NT2/D1 (cell line): ENCODE measurements around the gene LTB4R.

Source experiments
- DNase-seq: peaks from one replicate; pipeline ENCODE4 v3.0.0-alpha.2; 2011; ENCODE audit warnings: low read depth, low spot score
- H3K27me3 ChIP-seq: 2 replicates; pipeline ENCODE4 v1.6.0; 2011; ENCODE audit warnings: mild to moderate bottlenecking; ENCODE audit not compliant: insufficient read length, insufficient read depth
- H3K36me3 ChIP-seq: 2 replicates; pipeline ENCODE4 v1.6.1; 2011; ENCODE audit warnings: mild to moderate bottlenecking, low read length, mixed read lengths; ENCODE audit not compliant: insufficient read depth, insufficient read length
- H3K4me1 ChIP-seq: 2 replicates; pipeline ENCODE4 v1.5.1; 2011; ENCODE audit not compliant: insufficient read depth, insufficient read length
- H3K4me3 ChIP-seq: 2 replicates; pipeline ENCODE4 v1.5.1; 2011; ENCODE audit warnings: low read depth; ENCODE audit not compliant: insufficient read length
- H3K9ac ChIP-seq: 2 replicates; pipeline ENCODE4 v1.6.0; 2011; ENCODE audit warnings: low read depth; ENCODE audit not compliant: insufficient read length
- H3K9me3 ChIP-seq: 2 replicates; pipeline ENCODE4 v1.5.1; 2011; ENCODE audit warnings: mild to moderate bottlenecking, low read length; ENCODE audit not compliant: insufficient read depth
- SUZ12 ChIP-seq: IDR thresholded peaks from 2 replicates; pipeline ENCODE4 v1.6.1; 2011; ENCODE audit not compliant: insufficient read length, insufficient read depth; ENCODE audit errors: extremely low read depth
- YY1 ChIP-seq: IDR thresholded peaks from 2 replicates; pipeline ENCODE4 v1.6.1; 2011; ENCODE audit not compliant: insufficient read length, insufficient read depth
- ZNF274 ChIP-seq: IDR thresholded peaks from 2 replicates; pipeline ENCODE4 v1.6.1; 2011; ENCODE audit warnings: mild to moderate bottlenecking, low read depth, low read length

Gene LTB4R

DNA sequence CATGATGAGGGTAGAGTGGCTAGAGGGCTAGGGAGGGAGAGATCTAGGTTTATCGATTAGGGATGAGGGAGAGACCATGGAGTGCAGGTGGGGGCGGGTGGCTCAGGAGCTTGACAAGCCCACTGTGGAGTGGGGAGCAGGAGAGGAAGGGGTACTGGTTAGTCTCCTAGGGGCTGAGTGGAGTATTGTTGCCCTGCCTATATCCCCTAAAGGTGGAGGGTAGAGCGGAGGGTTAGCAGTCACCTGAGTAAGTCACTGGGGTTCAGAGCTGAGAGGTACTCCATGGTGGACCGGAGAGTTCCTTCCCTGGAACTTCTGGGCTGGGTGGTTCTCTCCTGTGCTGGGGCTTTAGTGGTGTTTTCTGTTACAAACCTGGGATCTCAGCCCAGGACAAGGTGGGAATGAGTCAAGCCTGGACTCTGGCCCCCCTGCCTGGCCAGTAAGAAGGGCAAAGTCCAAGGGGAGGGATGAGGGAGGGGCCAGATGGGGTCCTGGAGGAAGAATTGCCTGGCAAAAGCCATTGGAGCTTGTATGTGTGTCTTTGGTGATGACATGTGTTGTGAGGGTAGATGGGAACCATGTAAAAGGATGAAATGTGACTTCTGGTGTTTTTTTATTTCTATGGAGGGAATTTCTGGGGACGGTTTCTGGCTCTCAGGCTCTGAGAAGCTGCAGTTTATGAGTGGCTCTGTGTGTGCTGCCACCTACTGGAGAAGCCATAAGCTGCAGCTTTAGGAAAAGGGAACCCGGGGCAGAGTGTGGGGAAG is 3.5 kb upstream of the LTB4R start, which contains the start of gene CIDEB:
Gene CIDEB, minus strand, starts transcription at position 403 of the 767 bp plus-strand sequence. Its CDS starts 119 bp downstream, at position 284.
- H3K9me3 ChIP-seq, result no peaks in the 10 kb centered on the region
- TF ChIP-seq YY1 (no peak), SUZ12 (no peak)

DNA sequence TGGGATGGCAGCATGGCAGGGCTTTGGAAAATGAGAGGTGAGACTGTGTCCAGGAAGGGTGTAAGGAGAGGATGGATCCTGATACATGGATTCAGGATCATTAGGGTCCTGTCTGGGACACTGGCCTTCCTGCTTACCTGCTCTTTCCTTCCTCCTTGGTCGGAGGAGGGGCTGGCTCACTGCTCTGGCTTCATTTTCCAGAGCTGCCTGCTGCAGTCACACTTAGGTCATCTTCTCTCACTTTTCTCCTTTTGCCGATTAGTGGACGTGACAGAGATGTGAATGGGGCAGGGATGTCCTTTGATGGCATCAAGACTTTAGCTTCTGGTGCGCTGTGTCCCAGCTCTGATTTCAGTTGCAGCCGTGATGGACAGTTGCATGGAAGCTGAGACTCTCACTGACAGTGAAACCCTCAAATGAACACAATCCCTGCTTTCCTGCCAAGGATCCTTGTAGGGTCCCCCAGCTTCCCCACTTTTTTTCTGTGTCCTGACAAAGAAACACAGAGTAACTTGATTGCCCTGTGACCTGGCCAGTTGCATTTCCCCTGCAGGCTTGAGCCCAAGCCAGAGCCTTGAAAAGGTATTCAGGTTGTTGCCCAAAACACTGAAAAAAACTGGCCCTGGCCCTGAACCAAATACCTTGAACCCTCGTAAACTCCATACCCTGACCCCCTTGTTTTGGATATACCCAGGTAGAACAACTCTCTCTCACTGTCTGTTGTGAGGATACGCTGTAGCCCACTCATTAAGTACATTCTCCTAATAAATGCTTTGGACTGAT is 2.8 kb upstream of the LTB4R start:
- Histone ChIP-seq H3K4me3 (no peak overlapping the region), H3K27me3 (no peaks in the 10 kb centered on the region), H3K9ac (no peak overlapping the region), H3K36me3 (peaks cover 91% of the 10 kb centered on the region), H3K4me1 (peaks cover 4% of the 10 kb centered on the region), H3K9me3 (no peaks in the 10 kb centered on the region)
- DNase-seq, result no peak
- TF ChIP-seq ZNF274 (no peak), SUZ12 (no peak), YY1 (no peak)

More for the DNA sequence above, 3.5 kb upstream of the LTB4R start, which contains the start of gene CIDEB:
- Histone ChIP-seq H3K9ac (no peak within 1 kb of the TSS), H3K27me3 (no peaks in the 10 kb centered on the region), H3K36me3 (peaks cover 93% of the 10 kb centered on the region), H3K4me3 (no peak within 1 kb of the TSS), H3K4me1 (peaks cover 4% of the 10 kb centered on the region)
- no peak for DNase-seq

DNA sequence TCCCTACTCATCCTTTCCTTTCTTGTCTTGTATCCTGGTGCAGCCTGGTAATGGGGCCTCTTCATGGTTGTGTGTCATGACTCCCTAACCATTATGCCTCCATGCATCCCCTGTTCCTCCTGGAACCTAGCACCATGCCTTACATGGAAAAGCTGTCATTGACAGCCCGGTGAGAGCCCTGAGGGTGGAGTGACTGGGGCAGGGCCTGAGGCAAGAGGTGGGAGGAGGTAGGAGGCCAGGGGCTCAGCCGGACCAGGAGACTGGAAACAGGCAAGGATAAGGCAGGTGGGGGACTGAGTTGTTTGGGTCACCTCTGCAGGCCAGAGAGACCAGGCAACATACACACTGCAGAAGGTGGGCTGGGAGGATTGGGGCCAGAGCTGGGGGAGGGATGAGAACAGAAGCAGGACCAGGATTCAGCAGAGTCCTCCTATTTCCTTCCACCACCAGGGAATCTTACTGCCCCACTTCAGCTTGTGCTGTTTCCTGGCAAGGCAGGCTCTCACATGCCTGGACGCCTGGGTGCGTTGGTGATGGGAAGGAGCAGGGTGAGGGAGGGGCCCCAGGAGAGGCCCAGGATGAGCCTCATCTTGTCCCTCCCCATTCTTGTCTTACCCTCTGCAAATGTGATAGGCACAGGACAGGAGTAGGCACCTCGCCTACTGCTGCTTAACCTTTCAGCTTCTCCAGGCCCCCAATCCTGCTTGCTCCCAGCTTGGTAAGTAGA is 1.6 kb upstream of the LTB4R start, which contains the start of gene LTB4R2:
Gene LTB4R2, plus strand, starts transcription at position 603 of the 727 bp plus-strand sequence. CDS start 525 bp downstream, outside the sequence.
- H3K4me3 ChIP-seq, result no peak within 1 kb of the TSS
- no peak for DNase-seq
- H3K9me3 ChIP-seq, result no peaks in the 10 kb centered on the region
- no peak within 1 kb of the TSS for H3K9ac ChIP-seq
- TF ChIP-seq SUZ12 (no peak), ZNF274 (no peak), YY1 (no peak)
- peaks cover 4% of the 10 kb centered on the region for H3K4me1 ChIP-seq
- peaks cover 79% of the 10 kb centered on the region for H3K36me3 ChIP-seq
- H3K27me3 ChIP-seq, result no peaks in the 10 kb centered on the region

DNA sequence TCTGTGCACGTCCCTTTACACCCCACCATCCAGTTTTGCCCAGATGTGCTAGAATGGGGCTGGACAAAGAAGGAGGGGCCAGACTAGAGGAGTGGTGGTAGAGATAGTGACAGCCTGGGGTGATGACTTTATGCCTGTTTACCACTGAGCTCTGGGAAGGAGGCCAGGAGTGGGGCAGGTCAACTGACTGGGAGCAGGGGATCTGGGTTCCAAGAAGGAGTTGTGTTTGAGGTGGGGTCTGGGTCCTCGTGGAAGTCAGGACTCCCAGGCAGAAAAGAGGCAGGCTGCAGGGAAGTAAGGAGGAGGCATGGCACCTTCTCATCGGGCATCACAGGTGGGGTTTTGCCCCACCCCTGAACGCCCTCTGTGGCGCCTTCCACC is 1.0 kb upstream of the LTB4R start:
- H3K9ac ChIP-seq, result no peak overlapping the region
- peaks cover 4% of the 10 kb centered on the region for H3K4me1 ChIP-seq
- H3K36me3 ChIP-seq, result peaks cover 73% of the 10 kb centered on the region
- no peak for DNase-seq
- H3K27me3 ChIP-seq, result no peaks in the 10 kb centered on the region
- TF ChIP-seq SUZ12 (no peak), ZNF274 (no peak), YY1 (no peak)
- H3K9me3 ChIP-seq, result no peaks in the 10 kb centered on the region
- H3K4me3 ChIP-seq, result no peak overlapping the region

GRCh38 chr14:24311837-24312615 is 724 bp downstream of the LTB4R start:
- Histone ChIP-seq H3K9me3 (no peaks in the 10 kb centered on the region), H3K36me3 (peaks cover 69% of the 10 kb centered on the region), H3K4me3 (no peak overlapping the region), H3K9ac (no peak overlapping the region), H3K4me1 (peaks cover 4% of the 10 kb centered on the region), H3K27me3 (no peaks in the 10 kb centered on the region)
- no peak for DNase-seq
- TF ChIP-seq SUZ12, result no peak

- Histone ChIP-seq H3K36me3 (peaks cover 63% of the 10 kb centered on the region), H3K27me3 (no peaks in the 10 kb centered on the region), H3K9me3 (no peaks in the 10 kb centered on the region), H3K9ac (no peak overlapping the region), H3K4me3 (no peak overlapping the region), H3K4me1 (peaks cover 4% of the 10 kb centered on the region)
- no peak for DNase-seq
- TF ChIP-seq YY1, result no peak
- no peak for TF ChIP-seq ZNF274
- TF ChIP-seq SUZ12, result no peak
Measured at GRCh38 chr14:24312736-24313507, 1.6 kb downstream of the LTB4R start.

DNA sequence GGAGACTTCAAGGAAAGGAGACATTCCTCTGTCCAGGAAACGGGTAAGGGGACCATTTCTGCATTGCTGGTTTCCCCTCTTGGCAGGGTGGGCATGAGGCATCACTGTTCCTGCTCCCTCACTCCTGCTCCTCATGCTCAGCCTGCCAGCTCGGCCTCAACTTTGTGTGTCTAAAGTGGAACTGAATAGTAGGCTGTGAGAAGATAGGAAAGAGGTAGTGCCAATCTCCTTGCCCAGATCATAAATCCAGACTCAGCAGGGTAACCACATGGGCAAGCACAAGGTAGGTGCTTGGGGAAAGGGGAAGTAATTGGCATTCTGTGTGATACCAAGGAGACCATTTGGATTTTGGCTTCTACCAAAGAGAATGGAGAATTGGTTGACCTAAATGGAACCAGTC is 2.6 kb downstream of the LTB4R start:
- no peak for TF ChIP-seq ZNF274
- no peak for TF ChIP-seq YY1
- TF ChIP-seq SUZ12, result no peak
- Histone ChIP-seq H3K36me3 (peaks cover 55% of the 10 kb centered on the region), H3K27me3 (no peaks in the 10 kb centered on the region), H3K4me1 (no peaks in the 10 kb centered on the region), H3K9ac (no peak overlapping the region), H3K4me3 (no peak overlapping the region), H3K9me3 (no peaks in the 10 kb centered on the region)
- DNase-seq, result no peak
